NCI-H460 (cell line): ENCODE results near the gene ARHGAP10. TPM values are rescaled to one million over a fixed set of nuclear protein-coding genes. Genes with fewer than 3 reads are reported as not detected.

Experiments used
- DNase-seq: peaks from one replicate; pipeline ENCODE4 v3.0.0-alpha.2; 2016; ENCODE audit warnings: low read depth; ENCODE audit errors: extremely low read depth
- total RNA-seq: library from RNA; depleted of rRNA; stranded (reverse); fragments of >200 nt; shearing (Covaris generic); gene quantifications from 2 replicates; pipeline ENCODE4 v1.2.3, GENCODE V29; 2014

ARHGAP10 gene
- total RNA-seq, 1 experiment from 2014 or later, result 5.1 TPM

- no peak for DNase-seq
Measured at GRCh38 chr4:147943159-147943638, 211.3 kb downstream of the ARHGAP10 start.

- DNase-seq, result no peak
Measured at GRCh38 chr4:147944249-147944648, 212.4 kb downstream of the ARHGAP10 start.

- no peak for DNase-seq
Measured at GRCh38 chr4:147944670-147945260, 212.9 kb downstream of the ARHGAP10 start.

- no peak for DNase-seq
Measured at GRCh38 chr4:147948336-147948735, 216.4 kb downstream of the ARHGAP10 start.

GRCh38 chr4:147950261-147950660 is 218.4 kb downstream of the ARHGAP10 start:
- no peak for DNase-seq

- no peak for DNase-seq
Measured at GRCh38 chr4:147950841-147951240, 219.0 kb downstream of the ARHGAP10 start.

GRCh38 chr4:147954850-147955249 is 223.0 kb downstream of the ARHGAP10 start:
- DNase-seq, result no peak

GRCh38 chr4:147955827-147956558 is 224.1 kb downstream of the ARHGAP10 start:
- DNase-seq, result no peak

GRCh38 chr4:147957446-147957845 is 225.6 kb downstream of the ARHGAP10 start:
- DNase-seq, result no peak

- no peak for DNase-seq
Measured at GRCh38 chr4:147958057-147958456, 226.2 kb downstream of the ARHGAP10 start.

- DNase-seq, result no peak
Measured at GRCh38 chr4:147958489-147959065, 226.7 kb downstream of the ARHGAP10 start.

GRCh38 chr4:147960971-147961370 is 229.1 kb downstream of the ARHGAP10 start:
- no peak for DNase-seq

- DNase-seq, result no peak
Measured at GRCh38 chr4:147963839-147964238, 232.0 kb downstream of the ARHGAP10 start.

- DNase-seq, result no peak
Measured at GRCh38 chr4:147964266-147964880, 232.5 kb downstream of the ARHGAP10 start.

- DNase-seq, result no peak
Measured at GRCh38 chr4:147965056-147965455, 233.2 kb downstream of the ARHGAP10 start.

GRCh38 chr4:147965873-147966272 is 234.0 kb downstream of the ARHGAP10 start:
- no peak for DNase-seq

GRCh38 chr4:147968641-147969040 is 236.8 kb downstream of the ARHGAP10 start:
- DNase-seq, result no peak

GRCh38 chr4:147969573-147970385 is 237.9 kb downstream of the ARHGAP10 start:
- no peak for DNase-seq

GRCh38 chr4:147971116-147971515 is 239.2 kb downstream of the ARHGAP10 start:
- no peak for DNase-seq

GRCh38 chr4:147975325-147975724 is 243.4 kb downstream of the ARHGAP10 start:
- no peak for DNase-seq
